ENCODE measurements around the gene C1QTNF12.

Gene C1QTNF12

GRCh38 chr1:1256956-1257871 lies 10.7 kb upstream of the C1QTNF12 start:
- Histone ChIP-seq H2BK12ac (ENCODE audit: low read length in 2 of 2) (no peak overlapping the region), H4K8ac (ENCODE audit: low read length) (no peak overlapping the region), H3K4ac (ENCODE audit: low read depth in 1 of 2, low read length in 2 of 2) (no peak overlapping the region), H3K4me3 (ENCODE audit: insufficient read depth in 1 of 2, low read depth in 1 of 2, low read length in 2 of 2) (no peak overlapping the region), H2AK5ac (ENCODE audit: low read length, severe bottlenecking) (no peak overlapping the region), H2AFZ (ENCODE audit: low read depth, low read length) (no peak overlapping the region), H3K4me2 (ENCODE audit: low read length, poor library complexity, severe bottlenecking) (no peak overlapping the region), H3K36me3 (ENCODE audit: control insufficient read depth in 1 of 2, insufficient read depth in 2 of 2, low read depth in 1 of 2, low read length in 2 of 2) (peaks cover 74 to 89% of the 10 kb centered on the region in 2 experiments), H3K9me3 (ENCODE audit: control insufficient read depth, low read length) (no peaks in the 10 kb centered on the region), H3K9ac (ENCODE audit: low read length) (no peak overlapping the region), H3K14ac (ENCODE audit: low read length in 2 of 2) (no peak overlapping the region), H2BK15ac (ENCODE audit: low read depth, poor library complexity, severe bottlenecking) (no peak overlapping the region), H3K18ac (ENCODE audit: low read depth in 1 of 2, low read length in 2 of 2) (no peak overlapping the region), H3K27ac (ENCODE audit: low read length, poor library complexity, severe bottlenecking) (no peak overlapping the region), H3K4me1 (ENCODE audit: control insufficient read depth, insufficient read depth, low read depth, low read length) (peaks cover 25% of the 10 kb centered on the region), H3K79me1 (replicated peaks; ENCODE audit: low read length, poor library complexity, severe bottlenecking) (peaks cover 44% of the 10 kb centered on the region), H3K27me3 (ENCODE audit: control insufficient read depth in 1 of 2, insufficient read depth in 1 of 2, low read length in 2 of 2) (no peaks in the 10 kb centered on the region), H4K91ac (ENCODE audit: low read length) (no peak overlapping the region), H2BK5ac (ENCODE audit: low read depth, low read length, poor library complexity, severe bottlenecking) (no peak overlapping the region), H2BK120ac (ENCODE audit: low read depth, low read length) (no peak overlapping the region), H3K23ac (ENCODE audit: low read length in 2 of 2) (no peak overlapping the region)
- no peak for DNase-seq
- 96% methylated on average over 25 of the region's 31 CpGs for WGBS

- Histone ChIP-seq H2BK5ac (ENCODE audit: low read depth, low read length, poor library complexity, severe bottlenecking) (no peak overlapping the region), H4K8ac (ENCODE audit: low read length) (no peak overlapping the region), H3K4me1 (ENCODE audit: control insufficient read depth, insufficient read depth, low read depth, low read length) (peaks cover 24% of the 10 kb centered on the region), H2BK120ac (ENCODE audit: low read depth, low read length) (no peak overlapping the region), H2AK5ac (ENCODE audit: low read length, severe bottlenecking) (no peak overlapping the region), H3K27ac (ENCODE audit: low read length, poor library complexity, severe bottlenecking) (no peak overlapping the region), H3K9me3 (ENCODE audit: control insufficient read depth, low read length) (no peaks in the 10 kb centered on the region), H4K91ac (ENCODE audit: low read length) (no peak overlapping the region), H3K27me3 (ENCODE audit: control insufficient read depth in 1 of 2, insufficient read depth in 1 of 2, low read length in 2 of 2) (no peaks in the 10 kb centered on the region), H3K4me2 (ENCODE audit: low read length, poor library complexity, severe bottlenecking) (no peak overlapping the region), H3K36me3 (ENCODE audit: control insufficient read depth in 1 of 2, insufficient read depth in 2 of 2, low read depth in 1 of 2, low read length in 2 of 2) (peaks cover 62 to 90% of the 10 kb centered on the region in 2 experiments), H2BK15ac (ENCODE audit: low read depth, poor library complexity, severe bottlenecking) (no peak overlapping the region), H3K23ac (ENCODE audit: low read length in 2 of 2) (no peak overlapping the region), H3K4me3 (ENCODE audit: insufficient read depth in 1 of 2, low read depth in 1 of 2, low read length in 2 of 2) (no peak overlapping the region), H3K18ac (ENCODE audit: low read depth in 1 of 2, low read length in 2 of 2) (no peak overlapping the region), H3K79me1 (replicated peaks; ENCODE audit: low read length, poor library complexity, severe bottlenecking) (peaks cover 43% of the 10 kb centered on the region), H2AFZ (ENCODE audit: low read depth, low read length) (no peak overlapping the region), H3K4ac (ENCODE audit: low read depth in 1 of 2, low read length in 2 of 2) (no peak overlapping the region), H3K9ac (ENCODE audit: low read length) (no peak overlapping the region), H3K14ac (ENCODE audit: low read length in 2 of 2) (no peak overlapping the region), H2BK12ac (ENCODE audit: low read length in 2 of 2) (no peak overlapping the region)
- WGBS = 94% methylated on average over 10 of the region's 10 CpGs
- DNase-seq = no peak
Measured at GRCh38 chr1:1255611-1256010, 9.1 kb upstream of the C1QTNF12 start.

GRCh38 chr1:1255078-1255477 lies 8.6 kb upstream of the C1QTNF12 start:
- Histone ChIP-seq H2BK120ac (ENCODE audit: low read depth, low read length) (no peak overlapping the region), H3K79me1 (replicated peaks; ENCODE audit: low read length, poor library complexity, severe bottlenecking) (peaks cover 44% of the 10 kb centered on the region), H3K23ac (ENCODE audit: low read length in 2 of 2) (no peak overlapping the region), H3K9ac (ENCODE audit: low read length) (no peak overlapping the region), H2AFZ (ENCODE audit: low read depth, low read length) (no peak overlapping the region), H3K36me3 (ENCODE audit: control insufficient read depth in 1 of 2, insufficient read depth in 2 of 2, low read depth in 1 of 2, low read length in 2 of 2) (peaks cover 57 to 87% of the 10 kb centered on the region in 2 experiments), H4K8ac (ENCODE audit: low read length) (no peak overlapping the region), H2AK5ac (ENCODE audit: low read length, severe bottlenecking) (no peak overlapping the region), H3K14ac (ENCODE audit: low read length in 2 of 2) (no peak overlapping the region), H4K91ac (ENCODE audit: low read length) (no peak overlapping the region), H3K4me3 (ENCODE audit: insufficient read depth in 1 of 2, low read depth in 1 of 2, low read length in 2 of 2) (no peak overlapping the region), H2BK15ac (ENCODE audit: low read depth, poor library complexity, severe bottlenecking) (no peak overlapping the region), H2BK5ac (ENCODE audit: low read depth, low read length, poor library complexity, severe bottlenecking) (no peak overlapping the region), H3K4me2 (ENCODE audit: low read length, poor library complexity, severe bottlenecking) (no peak overlapping the region), H3K27ac (ENCODE audit: low read length, poor library complexity, severe bottlenecking) (no peak overlapping the region), H3K18ac (ENCODE audit: low read depth in 1 of 2, low read length in 2 of 2) (no peak overlapping the region), H3K4ac (ENCODE audit: low read depth in 1 of 2, low read length in 2 of 2) (no peak overlapping the region), H3K27me3 (ENCODE audit: control insufficient read depth in 1 of 2, insufficient read depth in 1 of 2, low read length in 2 of 2) (no peaks in the 10 kb centered on the region), H2BK12ac (ENCODE audit: low read length in 2 of 2) (no peak overlapping the region), H3K9me3 (ENCODE audit: control insufficient read depth, low read length) (no peaks in the 10 kb centered on the region), H3K4me1 (ENCODE audit: control insufficient read depth, insufficient read depth, low read depth, low read length) (peaks cover 26% of the 10 kb centered on the region)
- 99% methylated on average over 26 of the region's 26 CpGs for WGBS
- no peak for DNase-seq

- Histone ChIP-seq H3K4me2 (ENCODE audit: low read length, poor library complexity, severe bottlenecking) (no peak overlapping the region), H3K14ac (ENCODE audit: low read length in 2 of 2) (no peak overlapping the region), H2AFZ (ENCODE audit: low read depth, low read length) (no peak overlapping the region), H4K8ac (ENCODE audit: low read length) (no peak overlapping the region), H2BK12ac (ENCODE audit: low read length in 2 of 2) (no peak overlapping the region), H3K4ac (ENCODE audit: low read depth in 1 of 2, low read length in 2 of 2) (no peak overlapping the region), H3K9ac (ENCODE audit: low read length) (no peak overlapping the region), H3K79me1 (replicated peaks; ENCODE audit: low read length, poor library complexity, severe bottlenecking) (peaks cover 46% of the 10 kb centered on the region), H2BK15ac (ENCODE audit: low read depth, poor library complexity, severe bottlenecking) (no peak overlapping the region), H3K9me3 (ENCODE audit: control insufficient read depth, low read length) (no peaks in the 10 kb centered on the region), H3K4me1 (ENCODE audit: control insufficient read depth, insufficient read depth, low read depth, low read length) (peaks cover 26% of the 10 kb centered on the region), H3K23ac (ENCODE audit: low read length in 2 of 2) (no peak overlapping the region), H3K4me3 (ENCODE audit: insufficient read depth in 1 of 2, low read depth in 1 of 2, low read length in 2 of 2) (no peak overlapping the region), H2BK120ac (ENCODE audit: low read depth, low read length) (no peak overlapping the region), H2AK5ac (ENCODE audit: low read length, severe bottlenecking) (no peak overlapping the region), H3K27me3 (ENCODE audit: control insufficient read depth in 1 of 2, insufficient read depth in 1 of 2, low read length in 2 of 2) (no peaks in the 10 kb centered on the region), H3K18ac (ENCODE audit: low read depth in 1 of 2, low read length in 2 of 2) (no peak overlapping the region), H4K91ac (ENCODE audit: low read length) (no peak overlapping the region), H3K27ac (ENCODE audit: low read length, poor library complexity, severe bottlenecking) (no peak overlapping the region), H2BK5ac (ENCODE audit: low read depth, low read length, poor library complexity, severe bottlenecking) (no peak overlapping the region), H3K36me3 (ENCODE audit: control insufficient read depth in 1 of 2, insufficient read depth in 2 of 2, low read depth in 1 of 2, low read length in 2 of 2) (peaks cover 53 to 82% of the 10 kb centered on the region in 2 experiments)
- DNase-seq = no peak
- 96% methylated on average over 21 of the region's 21 CpGs for WGBS
Measured at GRCh38 chr1:1254667-1254998, 8.1 kb upstream of the C1QTNF12 start.

Measured in mesenchymal stem cell (in vitro differentiated cells and primary cell).